Activated CD4-positive, alpha-beta T cell treated with anti-CD3 and anti-CD28 coated beads, Interleukin-2, amount 50 U/mL, for 24 hours (primary cell): ENCODE data around the gene ITGA2.

ENCODE experiments used
- DNase-seq, 2 donors: peaks; one replicate each; pipeline ENCODE4 v3.0.0-alpha.2; 2020; ENCODE audit warnings: low read depth in 1 of 2, low spot score in 1 of 2

The ITGA2 gene

GRCh38 chr5:53053364-53053763 is 64.2 kb downstream of the ITGA2 start:
- DNase-seq: no peak

DNA sequence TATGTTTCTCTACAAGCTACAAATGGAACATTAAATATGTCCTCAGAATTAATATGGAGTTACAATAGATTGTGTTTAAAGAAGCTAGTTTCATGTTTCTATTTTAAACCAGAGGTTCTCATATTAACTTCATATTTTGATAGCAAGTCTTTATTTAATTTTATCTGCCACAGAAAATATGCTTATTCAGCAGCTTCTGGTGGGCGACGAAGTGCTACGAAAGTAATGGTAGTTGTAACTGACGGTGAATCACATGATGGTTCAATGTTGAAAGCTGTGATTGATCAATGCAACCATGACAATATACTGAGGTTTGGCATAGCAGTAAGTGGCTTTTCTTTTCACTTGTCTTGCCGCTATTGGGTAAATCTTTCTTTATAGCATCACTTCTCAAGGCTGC is 66.2 kb downstream of the ITGA2 start:
- no peak for DNase-seq

DNA sequence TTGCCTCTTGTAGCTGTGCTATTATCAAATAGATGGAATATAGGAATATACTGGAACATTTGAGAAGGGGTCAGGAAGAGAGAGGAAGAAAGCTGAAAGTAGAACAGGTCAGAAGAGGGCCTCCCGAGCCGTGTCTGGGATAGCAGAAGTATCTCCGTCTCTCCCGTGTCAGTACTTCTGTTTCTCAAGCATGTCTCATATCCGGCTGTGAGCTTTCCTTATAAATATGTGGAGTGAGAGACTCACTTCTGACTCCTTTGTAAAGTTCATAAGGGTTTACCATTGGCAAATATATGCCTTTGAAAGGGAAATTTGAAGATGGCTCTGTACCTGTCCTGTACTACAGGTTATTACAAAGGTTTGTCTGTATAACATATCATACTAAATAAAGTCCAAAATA is 70.1 kb downstream of the ITGA2 start:
- DNase-seq: no peak

- no peak for DNase-seq
These were observed 74.0 kb downstream of the ITGA2 start for GRCh38 chr5:53063176-53063575.

GRCh38 chr5:53063791-53064190 is 74.6 kb downstream of the ITGA2 start:
- no peak for DNase-seq

GRCh38 chr5:53066088-53066487 is 76.9 kb downstream of the ITGA2 start:
- no peak for DNase-seq

- DNase-seq: no peak
These were observed 78.5 kb downstream of the ITGA2 start for GRCh38 chr5:53067641-53068040.

DNA sequence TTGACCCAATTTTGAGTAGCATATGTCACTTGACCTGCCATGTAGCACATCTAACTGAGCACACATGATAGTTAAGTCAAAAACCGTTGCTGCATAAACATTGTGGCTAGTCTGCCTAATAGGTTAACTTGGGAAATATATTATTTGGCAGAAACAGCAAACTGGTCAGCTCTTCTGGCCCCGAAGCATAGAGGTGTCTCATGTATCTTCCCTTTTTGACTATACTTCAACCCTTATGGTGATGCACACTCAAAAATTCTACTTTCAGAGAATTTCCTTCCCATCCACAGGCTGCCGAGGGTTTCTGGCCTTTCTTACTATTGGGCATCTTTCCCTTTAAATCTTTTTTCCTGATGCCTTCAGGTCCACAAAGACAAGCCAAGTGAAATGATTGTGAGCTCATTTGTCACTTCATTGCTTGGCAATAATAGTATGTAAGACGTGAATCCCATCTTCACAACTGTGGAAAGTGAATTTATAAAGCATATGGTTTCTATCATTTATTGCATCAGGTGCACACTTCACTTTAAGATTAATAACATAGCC is 79.2 kb downstream of the ITGA2 start:
- DNase-seq: no peak

DNA sequence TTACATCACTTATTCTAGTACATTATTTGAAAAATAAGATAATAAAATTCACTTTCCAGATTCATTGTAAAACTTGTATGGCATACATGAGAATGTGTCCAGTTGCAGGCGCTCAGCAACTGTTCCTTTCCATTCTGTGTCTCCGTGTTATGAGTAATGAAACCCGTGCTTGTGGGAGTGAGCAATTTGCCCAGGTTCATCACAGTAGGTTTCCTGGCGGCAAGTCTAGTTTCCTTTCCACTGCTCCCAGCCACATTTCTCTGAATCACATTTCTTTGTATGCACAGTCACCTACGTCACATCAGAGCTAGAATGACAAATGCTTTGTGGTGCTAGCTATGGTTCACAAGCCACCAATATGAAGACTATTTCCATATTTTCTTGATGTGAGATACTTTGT is 80.5 kb downstream of the ITGA2 start:
- DNase-seq: peak; percentile 13 to 66

DNA sequence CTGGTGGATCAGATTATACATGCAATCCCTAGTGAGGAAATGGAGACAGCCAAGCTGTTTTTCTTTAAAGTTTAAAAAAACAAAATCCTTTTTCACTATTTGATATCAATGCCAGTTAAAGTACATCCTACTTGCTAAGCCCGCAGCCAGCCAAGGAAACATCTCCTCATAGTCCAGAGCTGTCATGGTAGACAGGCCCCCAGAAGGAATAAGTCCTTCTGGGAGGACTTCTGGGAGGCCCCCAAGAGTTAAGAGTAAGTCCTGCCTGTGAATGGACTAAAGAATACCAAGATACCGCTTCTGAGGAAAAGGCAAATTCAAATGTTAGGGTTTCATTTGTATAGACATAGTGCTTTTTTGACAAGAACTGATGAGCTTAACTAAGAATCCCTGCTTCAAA is 82.1 kb downstream of the ITGA2 start:
- no peak for DNase-seq

- no peak for DNase-seq
These were observed 82.6 kb downstream of the ITGA2 start for GRCh38 chr5:53071738-53072137.

- no peak for DNase-seq
These were observed 84.2 kb downstream of the ITGA2 start for GRCh38 chr5:53073348-53073747.

DNA sequence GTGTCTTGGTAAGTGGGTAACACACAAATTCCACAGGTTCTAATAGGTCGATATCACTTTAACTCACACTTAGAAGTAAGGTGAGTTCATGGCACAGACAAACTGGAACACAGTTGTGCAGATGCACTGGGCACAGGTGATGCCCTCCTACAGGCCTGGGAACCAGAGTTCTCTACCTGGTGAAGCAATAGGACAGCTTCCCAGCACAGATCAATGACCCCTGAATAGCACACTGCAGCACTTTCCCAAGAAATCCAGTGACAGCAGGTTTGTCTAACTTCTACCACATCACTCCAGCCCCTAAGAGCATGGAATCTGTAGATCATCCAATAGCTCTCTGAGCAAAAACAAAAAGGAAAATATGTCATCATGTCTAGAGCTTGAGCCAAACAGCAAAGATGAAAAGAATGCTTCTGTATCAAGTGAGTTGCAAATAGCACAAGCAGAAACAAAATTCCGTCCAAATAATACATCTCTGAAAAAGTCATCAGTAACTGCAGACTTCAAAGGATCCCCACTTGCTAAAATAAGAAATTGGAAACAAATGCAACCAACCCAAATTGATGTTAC is 86.9 kb downstream of the ITGA2 start:
- no peak for DNase-seq

- DNase-seq: no peak
These were observed 91.1 kb downstream of the ITGA2 start for GRCh38 chr5:53080271-53080670.

- no peak for DNase-seq
These were observed 94.8 kb downstream of the ITGA2 start for GRCh38 chr5:53083927-53084326.

GRCh38 chr5:53084546-53085255 is 95.5 kb downstream of the ITGA2 start:
- DNase-seq: no peak

- DNase-seq: no peak
These were observed 98.0 kb downstream of the ITGA2 start for GRCh38 chr5:53087171-53087570.

DNA sequence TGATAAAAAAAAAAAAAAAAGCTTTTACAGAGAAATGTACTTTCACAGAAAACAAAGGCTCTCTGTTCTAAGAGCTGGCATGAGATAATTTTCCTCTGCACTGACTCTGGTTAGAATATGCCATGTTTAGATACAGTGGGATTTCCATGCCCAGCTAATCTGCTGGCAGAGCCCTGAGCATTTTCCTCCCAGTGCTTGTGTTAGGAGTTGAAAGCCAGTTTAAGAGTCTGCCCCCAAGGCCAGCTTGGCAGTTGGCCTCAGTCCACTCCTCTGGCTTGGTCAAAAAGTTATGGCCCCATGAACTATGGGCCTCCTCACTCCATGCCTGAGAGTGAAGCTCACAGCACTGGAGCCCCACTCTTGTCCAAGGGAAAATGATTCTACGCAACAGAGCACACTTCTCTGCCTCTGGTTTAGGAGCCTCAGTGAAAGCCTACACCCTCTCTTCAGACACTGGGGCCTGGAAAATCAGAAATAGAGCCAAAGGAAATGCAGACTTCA is 98.5 kb downstream of the ITGA2 start:
- DNase-seq: no peak

DNA sequence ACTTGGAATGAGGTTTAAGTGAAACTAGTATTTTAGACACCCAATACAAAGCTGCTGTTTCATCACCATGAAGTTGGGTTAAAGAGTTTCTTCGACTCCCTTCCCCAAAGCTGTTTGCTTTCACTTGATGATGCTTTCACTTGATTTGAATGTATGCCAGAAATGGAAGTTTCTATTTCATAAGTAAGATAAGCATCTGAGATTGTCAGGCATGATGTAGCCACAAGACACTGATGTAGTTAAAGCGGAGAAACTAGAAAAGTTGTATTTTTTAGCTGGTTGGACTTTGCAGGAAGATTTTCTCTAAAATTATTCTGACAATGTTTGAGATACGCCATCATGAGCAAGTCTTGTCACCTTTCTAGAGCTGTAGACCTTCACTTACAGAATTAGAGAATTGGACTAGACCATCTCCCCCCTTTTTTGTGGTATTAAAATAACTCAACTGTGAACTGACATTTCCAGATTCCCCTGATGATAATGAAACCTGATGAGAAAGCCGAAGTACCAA is 100.4 kb downstream of the ITGA2 start:
- no peak for DNase-seq

DNA sequence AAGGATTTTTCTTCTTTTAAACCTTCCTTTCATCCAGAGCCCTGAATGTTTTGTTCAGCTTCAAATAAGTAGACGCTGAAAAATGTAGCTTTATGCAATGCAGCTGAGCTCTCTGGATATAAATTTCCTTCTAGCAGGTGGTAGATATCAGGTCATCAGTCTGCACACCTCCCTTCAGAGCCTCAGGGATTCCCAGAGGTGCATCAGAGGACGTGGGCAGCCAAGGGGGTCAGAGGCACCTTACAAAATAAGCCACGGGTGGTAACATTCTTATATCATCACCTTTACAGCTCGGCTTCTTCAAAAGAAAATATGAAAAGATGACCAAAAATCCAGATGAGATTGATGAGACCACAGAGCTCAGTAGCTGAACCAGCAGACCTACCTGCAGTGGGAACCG is 101.1 kb downstream of the ITGA2 start:
- no peak for DNase-seq

- DNase-seq: no peak
These were observed 102.1 kb downstream of the ITGA2 start for GRCh38 chr5:53091289-53091688.

DNA sequence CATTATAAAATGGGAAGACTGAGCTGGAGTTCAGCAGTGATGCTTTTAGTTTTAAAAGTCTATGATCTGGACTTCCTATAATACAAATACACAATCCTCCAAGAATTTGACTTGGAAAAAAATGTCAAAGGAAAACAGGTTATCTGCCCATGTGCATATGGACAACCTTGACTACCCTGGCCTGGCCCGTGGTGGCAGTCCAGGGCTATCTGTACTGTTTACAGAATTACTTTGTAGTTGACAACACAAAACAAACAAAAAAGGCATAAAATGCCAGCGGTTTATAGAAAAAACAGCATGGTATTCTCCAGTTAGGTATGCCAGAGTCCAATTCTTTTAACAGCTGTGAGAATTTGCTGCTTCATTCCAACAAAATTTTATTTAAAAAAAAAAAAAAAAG is 103.1 kb downstream of the ITGA2 start:
- no peak for DNase-seq

DNA sequence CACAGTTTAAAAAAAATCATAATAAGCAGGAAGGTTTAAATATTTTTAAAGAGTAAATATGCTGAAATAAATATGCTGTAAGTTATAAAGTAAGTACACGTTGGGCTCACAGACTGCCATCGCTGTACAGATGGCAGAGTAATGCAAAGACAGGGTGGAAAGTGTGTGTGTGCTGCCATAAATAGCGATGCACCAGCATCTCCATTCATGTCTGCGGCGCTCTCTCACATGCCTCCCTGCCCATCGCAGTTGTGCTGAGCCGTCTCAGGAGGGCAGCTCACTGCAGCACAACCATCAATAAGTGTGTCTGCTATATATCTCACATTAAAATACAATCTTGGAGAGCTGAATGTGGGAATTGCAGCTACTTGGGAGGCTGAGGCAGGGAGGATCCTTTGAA is 106.1 kb downstream of the ITGA2 start:
- DNase-seq: no peak
